Left renal pelvis (tissue), 4 donors: ENCODE results near the gene SFR1. TPM values are rescaled to one million over a fixed set of nuclear protein-coding genes. Genes with fewer than 3 reads are reported as not detected.

Source experiments
- DNase-seq, 4 donors: peaks; one replicate each; pipeline ENCODE4 v3.0.0-alpha.2; 2013; ENCODE audit warnings: low read depth in 4 of 4, low spot score in 3 of 4
- polyA plus RNA-seq, 4 donors: library from polyadenylated mRNA; unstranded; fragments of 120-200 nt; gene quantifications; one replicate each; pipeline ENCODE4 v1.2.1, GENCODE V29; 2013; ENCODE audit not compliant: insufficient read length in 4 of 4

Gene SFR1
- polyA plus RNA-seq, 4 donors: 8.4 to 11.8 (median 11.2) TPM

- no peak for DNase-seq
Observed at GRCh38 chr10:104104418-104104817, 17.6 kb upstream of the SFR1 start.

DNA sequence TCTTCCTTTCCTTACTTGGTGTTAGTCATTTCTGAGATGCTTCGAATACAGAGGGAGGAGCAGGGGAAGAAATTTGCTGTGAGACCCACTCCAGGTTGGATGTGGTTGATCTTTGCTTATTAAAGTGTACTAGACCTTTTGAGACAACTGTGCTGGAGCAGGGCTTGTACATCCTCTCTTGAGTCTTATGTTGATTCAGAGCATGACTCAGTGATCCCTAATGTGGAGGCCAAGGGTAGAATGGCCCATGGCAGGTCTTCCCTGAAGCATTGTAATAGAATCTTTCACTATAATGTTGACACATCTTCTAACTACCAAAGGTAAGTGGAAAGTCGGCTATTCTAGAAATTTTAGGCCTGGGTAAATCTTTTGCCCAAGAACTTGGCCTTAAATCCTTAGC is 17.0 kb upstream of the SFR1 start:
- no peak for DNase-seq

GRCh38 chr10:104109908-104110662 is 11.9 kb upstream of the SFR1 start:
- DNase-seq: no peak

GRCh38 chr10:104113376-104113956 is 8.5 kb upstream of the SFR1 start:
- DNase-seq: no peak

DNA sequence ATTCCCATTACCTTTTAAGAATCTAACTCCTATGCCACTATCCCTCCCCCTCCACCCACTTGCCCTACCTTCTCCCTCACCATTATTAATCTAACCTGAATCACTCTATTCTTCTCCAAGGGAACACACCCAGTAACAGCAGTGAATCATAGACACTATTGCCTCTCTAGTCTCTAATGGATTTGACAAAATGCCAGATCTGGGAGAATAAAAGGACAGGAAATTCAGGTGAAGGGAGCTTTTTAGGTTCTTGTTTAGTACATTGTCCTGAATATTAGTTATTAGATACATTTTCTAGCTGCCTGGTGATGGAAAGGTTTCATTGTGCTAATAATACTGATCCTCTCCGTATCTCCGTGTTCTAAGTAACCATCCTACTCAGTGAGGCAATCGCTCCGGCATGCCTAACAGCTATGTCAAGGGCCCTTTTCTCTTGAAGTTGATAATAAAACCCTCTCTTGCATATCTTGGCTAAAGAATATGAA is 4.1 kb upstream of the SFR1 start:
- DNase-seq: no peak

GRCh38 chr10:104119996-104120395 is 2.0 kb upstream of the SFR1 start:
- no peak for DNase-seq

DNA sequence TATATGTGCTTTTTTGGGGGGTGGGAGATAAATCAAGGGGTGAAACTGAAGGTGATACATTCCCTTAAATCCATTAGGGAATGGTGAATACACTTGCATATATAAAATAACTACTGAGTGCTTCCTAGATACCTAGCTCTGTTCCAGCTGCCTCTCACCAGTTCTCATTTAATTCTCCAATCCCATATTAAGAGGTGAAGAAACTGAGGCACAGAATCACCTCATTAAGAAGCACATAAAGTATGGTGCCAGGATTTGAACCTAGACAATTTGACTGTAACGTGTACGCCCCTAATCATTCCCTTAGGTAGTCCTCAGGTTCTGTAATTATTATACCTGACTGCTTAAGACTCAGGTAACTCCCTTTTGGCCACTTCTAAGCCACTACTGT is 1.5 kb upstream of the SFR1 start:
- no peak for DNase-seq

GRCh38 chr10:104120903-104121484 is 977 bp upstream of the SFR1 start:
- peak; percentile 75 to 88 (median 81) for DNase-seq

GRCh38 chr10:104122225-104123107 is 495 bp downstream of the SFR1 start:
- DNase-seq: no peak

DNA sequence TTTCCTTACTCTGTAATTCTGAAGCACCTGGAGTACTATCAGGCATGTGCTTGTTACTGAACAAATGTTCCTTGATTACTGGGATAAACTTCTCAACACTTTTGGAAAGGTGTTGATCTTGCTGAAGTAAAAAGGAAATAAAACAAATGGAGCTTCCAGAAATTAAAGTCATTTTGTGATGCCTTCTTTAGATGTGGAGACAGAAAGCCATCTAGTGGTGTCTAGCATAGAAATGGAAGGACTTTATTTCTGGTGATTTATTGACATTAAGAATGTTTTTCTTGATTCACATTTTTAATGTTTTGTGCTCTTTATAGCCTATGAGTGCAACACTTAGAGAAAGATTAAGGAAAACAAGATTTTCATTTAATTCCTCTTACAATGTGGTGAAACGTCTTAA is 1.4 kb downstream of the SFR1 start:
- DNase-seq: no peak

DNA sequence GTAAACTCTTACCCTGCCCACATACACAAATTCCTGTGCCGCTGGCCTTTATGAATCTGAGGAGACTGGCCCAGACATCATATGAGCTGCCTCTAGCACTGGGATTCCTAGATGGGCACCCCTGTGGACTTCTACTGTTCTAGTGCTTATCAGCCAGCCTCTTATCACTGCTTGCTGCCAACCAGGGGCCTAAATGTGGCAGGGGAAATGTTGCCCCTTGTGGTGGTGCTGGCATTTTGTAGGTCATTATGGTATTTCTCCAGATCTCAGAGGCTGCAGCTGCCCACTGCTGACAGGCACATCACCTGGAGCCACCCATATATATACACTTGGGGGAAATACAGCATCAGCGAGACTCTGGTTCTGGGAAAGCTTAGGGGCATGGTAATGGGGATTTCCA is 5.4 kb downstream of the SFR1 start:
- DNase-seq: no peak

DNA sequence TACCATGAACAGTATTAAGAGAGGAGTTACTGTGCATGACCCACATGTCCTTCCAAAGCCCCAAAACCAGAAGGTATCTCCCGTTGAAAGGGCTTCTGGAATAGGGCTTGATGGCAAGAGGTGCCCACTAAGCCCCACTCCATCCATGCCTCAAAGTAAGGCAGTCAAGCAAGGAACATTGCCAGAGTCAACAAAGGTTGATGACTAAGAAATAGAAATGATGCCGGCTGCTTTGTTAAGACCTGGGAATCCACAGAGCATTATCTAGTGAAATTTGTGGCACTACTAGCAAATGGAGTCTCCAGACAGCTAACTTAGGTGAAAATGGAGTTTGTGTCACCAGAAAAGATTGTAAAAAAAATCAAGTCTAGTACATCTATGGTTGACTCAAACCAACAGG is 6.2 kb downstream of the SFR1 start:
- no peak for DNase-seq

DNA sequence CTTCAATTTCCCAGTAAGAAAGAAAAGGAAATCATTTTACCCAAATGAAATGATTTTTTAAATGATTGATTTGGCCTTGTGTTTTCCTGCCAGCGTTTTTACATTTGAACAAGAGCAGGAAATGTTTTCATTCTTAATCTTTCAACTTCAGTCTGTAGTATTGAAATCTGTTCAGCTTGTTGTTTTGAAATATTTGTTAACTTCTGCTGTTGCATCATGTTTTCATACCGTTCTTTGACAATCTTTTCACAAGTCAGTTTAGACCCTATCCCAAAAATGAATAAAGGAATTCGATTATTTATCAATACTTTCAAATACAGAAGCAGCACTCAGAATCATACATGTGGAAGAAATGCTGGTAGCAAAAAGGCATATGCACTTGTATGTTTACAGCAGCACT is 8.1 kb downstream of the SFR1 start:
- DNase-seq: no peak

GRCh38 chr10:104138131-104138530 is 16.2 kb downstream of the SFR1 start:
- DNase-seq: no peak

DNA sequence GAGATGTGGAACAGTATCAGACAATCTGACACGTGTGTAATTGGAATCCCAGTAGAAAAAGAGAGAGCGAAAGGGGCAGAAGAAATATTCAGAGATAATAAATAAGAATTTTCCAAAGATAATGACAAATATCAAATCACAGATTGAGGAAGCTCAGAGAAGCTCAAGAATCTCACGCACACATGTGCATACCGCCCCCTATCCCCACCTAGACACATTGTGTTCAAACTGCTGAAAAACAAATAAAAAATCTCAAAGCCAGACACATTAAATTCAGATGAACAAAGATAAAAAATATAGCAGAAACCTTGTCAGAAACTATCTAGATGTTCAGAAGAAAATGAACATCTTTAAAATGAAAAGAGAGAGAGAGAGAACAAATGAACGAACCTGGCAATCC is 17.2 kb downstream of the SFR1 start:
- DNase-seq: no peak

DNA sequence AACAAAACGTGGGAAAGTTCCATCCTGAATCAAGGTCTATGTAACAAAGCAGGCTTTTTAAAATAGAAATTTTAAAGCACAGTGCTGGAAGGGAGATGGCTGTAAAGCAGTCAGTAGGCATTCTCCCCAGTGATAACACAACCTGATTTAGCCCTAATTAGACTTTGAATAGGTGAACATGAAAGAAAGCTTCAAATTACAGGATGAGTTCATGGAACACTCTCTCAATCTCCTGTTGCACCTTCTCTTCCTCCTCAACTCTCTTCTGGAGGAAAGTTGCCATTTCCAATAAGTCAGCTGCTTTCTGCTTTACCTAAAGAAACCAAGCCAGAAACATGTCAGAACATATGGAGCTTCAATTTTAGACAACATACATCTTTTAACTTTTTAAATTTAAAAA is 20.1 kb downstream of the SFR1 start:
- DNase-seq: no peak

DNA sequence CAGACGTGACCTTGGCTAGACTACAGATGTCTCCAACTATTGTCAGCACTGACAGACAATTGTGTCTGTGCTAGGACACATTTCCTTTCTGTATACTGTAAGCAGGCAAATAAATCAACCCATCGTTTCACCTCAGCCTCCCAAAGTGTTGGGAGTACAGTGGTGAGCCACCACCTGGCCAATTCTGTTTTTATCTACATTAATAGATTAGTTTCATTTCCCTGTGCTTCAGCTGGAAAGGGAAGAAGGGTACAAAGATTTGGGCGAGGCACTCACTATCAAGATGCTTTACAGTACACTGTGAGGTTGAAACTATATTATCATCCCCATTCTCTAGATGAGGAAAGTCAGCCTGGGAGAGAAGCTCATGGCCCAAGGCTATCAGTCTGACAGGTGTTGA is 21.9 kb downstream of the SFR1 start:
- DNase-seq: no peak

DNA sequence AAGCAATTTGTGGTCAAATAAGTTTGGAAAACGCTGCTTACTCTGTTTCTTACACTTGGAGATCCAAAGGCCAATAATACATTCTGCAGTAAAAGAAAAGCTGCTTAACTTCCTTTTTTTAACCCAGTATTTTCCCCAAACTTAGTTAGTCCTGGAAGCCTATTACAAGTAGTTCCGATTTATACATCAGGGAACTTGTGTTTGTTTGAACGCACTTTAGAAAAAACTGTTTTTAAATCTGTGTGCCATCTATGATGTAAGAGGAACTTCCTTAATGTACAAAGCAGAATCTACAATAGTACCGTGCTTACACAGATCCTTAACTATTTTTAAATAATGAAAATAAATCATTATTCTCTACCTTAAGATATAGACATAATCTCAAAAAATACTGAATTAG is 23.0 kb downstream of the SFR1 start:
- DNase-seq: no peak

DNA sequence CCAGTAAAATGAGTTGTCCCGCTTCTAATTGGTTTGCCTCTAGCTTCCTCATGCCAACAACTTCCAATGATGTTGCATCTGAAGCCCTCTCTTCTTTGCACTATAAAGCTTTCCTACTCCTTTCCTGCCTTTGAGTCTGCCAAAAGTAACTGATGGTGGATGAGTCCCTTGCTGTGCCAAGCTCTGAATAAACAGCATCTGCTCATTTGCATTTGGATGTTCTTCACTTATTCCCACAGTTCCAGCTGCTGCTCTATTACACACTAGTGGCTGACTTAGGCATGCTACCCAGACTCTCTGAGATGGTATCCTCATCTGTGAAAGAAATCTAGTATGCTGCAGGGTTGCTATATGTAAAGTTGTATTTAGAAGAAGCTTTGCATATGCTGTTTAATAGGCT is 24.9 kb downstream of the SFR1 start:
- no peak for DNase-seq

DNA sequence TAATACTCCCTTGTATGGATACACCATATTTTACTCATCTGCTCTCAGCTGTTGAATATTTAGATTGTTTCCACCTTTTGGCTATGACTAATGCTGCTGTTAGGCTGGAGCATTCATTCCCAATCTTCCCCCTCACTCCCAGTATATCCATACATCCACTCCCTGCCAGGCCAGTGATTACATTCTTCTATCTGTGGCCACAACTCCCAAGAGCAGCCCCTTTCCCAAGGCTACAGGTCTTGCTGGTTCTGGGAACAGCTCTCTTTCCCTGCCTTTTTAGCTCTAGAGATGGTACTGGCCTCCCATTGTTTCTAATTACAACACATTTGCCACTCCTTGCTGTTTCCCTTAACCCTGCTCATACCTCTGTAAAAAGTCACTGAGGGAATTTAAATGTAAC is 28.2 kb downstream of the SFR1 start:
- DNase-seq: no peak

- DNase-seq: no peak
Observed at GRCh38 chr10:104151737-104152136, 29.8 kb downstream of the SFR1 start.
